Heart right ventricle (tissue), 16 donors: ENCODE measurements around the gene MICAL2. TPM values are rescaled to one million over a fixed set of nuclear protein-coding genes. Genes with fewer than 3 reads are reported as not detected.
A peak's percentile ranks its signal among the peaks of the same experiment; 100 is the strongest.

ENCODE experiments used
- ATAC-seq, 8 donors: fragments of 200-7000 bp; cut with Tn5 transposase; one replicate each; pipeline ENCODE4 v1.9.1; 2020; ENCODE audit warnings: mild to moderate bottlenecking in 8 of 8, moderate library complexity in 8 of 8, moderate number of reproducible peaks in 1 of 8
- DNase-seq, 2 donors: peaks; one replicate each; pipeline ENCODE4 v3.0.0-alpha.2; 2020
- H3K27ac ChIP-seq, 10 donors: fragments of 200-600 bp; sonication (generic) in 2 of 10; one replicate each; pipeline versions ENCODE4 v1.5.0 to v1.8.0; 2020 to 2022; ENCODE audit warnings: mild to moderate bottlenecking in 3 of 10
- H3K27me3 ChIP-seq, 7 donors: fragments of 200-600 bp; one replicate each; pipeline ENCODE4 v1.8.0; 2021 to 2022; ENCODE audit warnings: mild to moderate bottlenecking in 2 of 7
- H3K36me3 ChIP-seq, 9 donors: fragments of 200-600 bp; sonication (generic) in 1 of 9; one replicate each; pipeline versions ENCODE4 v1.5.0 to v1.8.0; 2020 to 2022; ENCODE audit warnings: mild to moderate bottlenecking in 2 of 9
- H3K4me1 ChIP-seq, 9 donors: fragments of 200-600 bp; sonication (generic) in 1 of 9; one replicate each; pipeline versions ENCODE4 v1.5.0 to v1.8.0; 2020 to 2022; ENCODE audit warnings: mild to moderate bottlenecking in 4 of 9
- H3K4me3 ChIP-seq, 10 donors: fragments of 200-600 bp; sonication (generic) in 2 of 10; one replicate each; pipeline versions ENCODE4 v1.5.0 to v1.8.0; 2020 to 2022; ENCODE audit warnings: mild to moderate bottlenecking in 7 of 10, moderate library complexity in 2 of 10
- H3K9me3 ChIP-seq, 11 donors: fragments of 200-600 bp in 10 of 11; sonication (generic) in 2 of 11; one replicate each; pipeline versions ENCODE4 v1.5.0 to v1.8.0; 2013 to 2022; ENCODE audit warnings: mild to moderate bottlenecking in 2 of 11, control low read depth in 1 of 11, moderate library complexity in 1 of 11
- CTCF ChIP-seq, 9 donors: fragments of 200-600 bp; sonication (generic) in 2 of 9; IDR thresholded peaks; one replicate each; pipeline versions ENCODE4 v1.5.0 to v1.8.0; 2021 to 2022; ENCODE audit warnings: antibody characterized with exemption in 9 of 9, mild to moderate bottlenecking in 5 of 9, moderate library complexity in 1 of 9
- WGBS, 2 donors: extraction: QIAGEN DNeasy Blood & Tissue Kit; methylation state at CpG; one replicate each; pipeline ENCODE4 v1.1.7; 2013; ENCODE audit warnings: inconsistent platforms in 1 of 2; 5-methylcytosine and 5-hydroxymethylcytosine counted together
- intact Hi-C, 10 donors: fragments of 100-400 bp; cut with DNase I; formaldehyde crosslinking; loops; one replicate each; pipeline versions ENCODE4 v1.11.1 to v1.14.2; 2022
- polyA plus RNA-seq, 2 donors: library from polyadenylated mRNA; stranded (reverse); fragments of 200-250 nt; gene quantifications; one replicate each; pipeline ENCODE4 v1.2.3, GENCODE V29; 2013
- total RNA-seq, 10 donors: library from RNA; stranded (reverse); fragmentation: NEBNext Ultra II Directional in 3 of 10; extraction: Animal tissue kit (Norgen Biotek cat#: 25700) in 3 of 10; gene quantifications; one replicate each; pipeline versions ENCODE4 v1.2.1 to v1.2.4, GENCODE V29; 2021 to 2023
- donor health status: Arrhythmogenic right ventricular cardiomyopathy.
- donor health status: ischemic (EF 13 %, LVEDD 7.1; RV severe dilation, severe dysfunction).
- donor health status: healthy with polysubstance abuse.
- donor health status: DM: no; HTN: yes; CAD: no.
- donor health status: DM: no; HTN: no; CAD: no.
- donor health status: ischemic (EF 25% LVEDD 6.9; RV normal size, moderate dysfunction).
- donor health status: ischemic (EF 25% LVEDD 5.7; RV mildly dilated, moderate dysfunction).
- donor health status: healthy.
- donor health status: DM: yes; HTN: yes; CAD: no.
- donor health status: Ischemic cardiomyopathy.
- donor health status: ischemic (EF 35%, LVEDD 5.7; RV mildly dilated, moderate dysfunction).
- donor health status: nonischemic (EF 11% LVEDD 7.7; RV severe dilation, severe dysfunction).
- donor health status: DM: yes; HTN: yes; CAD: no.
- donor health status: PGD.
- donor health status: ischemic (EF 29% LVEDD 5.4; RV normal size, mild dysfunction).
- donor health status: nonischemic (EF 23%, LVEDD 6.1; RV moderate dilation, normal function).

MICAL2 gene
- total and polyA plus RNA-seq, 12 donors, result 32.5 to 95.7 (median 70.5) TPM

- no peak for TF ChIP-seq CTCF (IDR thresholded peaks at IDR 0.05)
- peaks cover 0 to 11% (median 0%) of the 10 kb centered on the region in 9 donors for H3K36me3 ChIP-seq
- WGBS, 2 donors, result 92 to 95% methylated on average over 3 of the region's 3 CpGs
- intact Hi-C loops, result loop anchor here in 1 of 10 donors (10.0 kb wide), 1 partner anchor 50 kb away; no protein-coding TSS in a partner anchor
- no peaks in the 10 kb centered on the region for H3K9me3 ChIP-seq
- H3K4me1 ChIP-seq, result peaks cover 16 to 87% (median 62%) of the 10 kb centered on the region in 9 donors
- peak overlapping the region in 6 of 10 donors; percentile 7 to 60 (median 44) for H3K27ac ChIP-seq
- no peak for ATAC-seq
- H3K27me3 ChIP-seq, result no peaks in the 10 kb centered on the region
- no peak overlapping the region for H3K4me3 ChIP-seq
- DNase-seq, result no peak
Measured at GRCh38 chr11:12185106-12185690, 74.8 kb downstream of the MICAL2 start.

- Histone ChIP-seq H3K4me3 (no peak overlapping the region), H3K36me3 (peaks cover 0 to 14% (median 0%) of the 10 kb centered on the region in 9 donors), H3K27me3 (no peaks in the 10 kb centered on the region), H3K27ac (peak overlapping the region in 6 of 10 donors; percentile 21 to 60 (median 44)), H3K9me3 (no peaks in the 10 kb centered on the region), H3K4me1 (peaks cover 16 to 83% (median 62%) of the 10 kb centered on the region in 9 donors)
- WGBS, 2 donors, result 23 to 50% methylated on average over 4 of the region's 4 CpGs
- DNase-seq (peak in 1 of 2 donors; percentile 53), ATAC-seq (peak in 6 of 8 donors; percentile 5 to 37 (median 22))
- peak in 2 of 9 donors; percentile 14 to 17 for TF ChIP-seq CTCF (IDR thresholded peaks at IDR 0.05)
- intact Hi-C loops, result loop anchor here in 1 of 10 donors (10.0 kb wide), 1 partner anchor 49 kb away; no protein-coding TSS in a partner anchor
Measured at GRCh38 chr11:12185914-12186313, 75.5 kb downstream of the MICAL2 start.

- DNase-seq (no peak), ATAC-seq (no peak)
- WGBS, 2 donors, result 82 to 88% methylated on average over 5 of the region's 5 CpGs
- H3K27ac ChIP-seq, result peak overlapping the region in 6 of 10 donors; percentile 20 to 60 (median 48)
- TF ChIP-seq CTCF (IDR thresholded peaks at IDR 0.05), result no peak
- H3K27me3 ChIP-seq, result no peaks in the 10 kb centered on the region
- no peaks in the 10 kb centered on the region for H3K9me3 ChIP-seq
- H3K4me3 ChIP-seq, result no peak overlapping the region
- intact Hi-C loops, result loop anchor here in 1 of 10 donors (10.0 kb wide), 1 partner anchor 48 kb away; no protein-coding TSS in a partner anchor
- peaks cover 0 to 14% (median 0%) of the 10 kb centered on the region in 9 donors for H3K36me3 ChIP-seq
- peaks cover 16 to 75% (median 60%) of the 10 kb centered on the region in 9 donors for H3K4me1 ChIP-seq
Measured at GRCh38 chr11:12186701-12187100, 76.3 kb downstream of the MICAL2 start.

GRCh38 chr11:12187399-12187798, 77.0 kb downstream of the MICAL2 start:
- TF ChIP-seq CTCF (IDR thresholded peaks at IDR 0.05), result no peak
- Histone ChIP-seq H3K4me3 (no peak overlapping the region), H3K36me3 (peaks cover 0 to 14% (median 0%) of the 10 kb centered on the region in 9 donors), H3K9me3 (no peaks in the 10 kb centered on the region), H3K27me3 (no peaks in the 10 kb centered on the region), H3K27ac (peak overlapping the region in 7 of 10 donors; percentile 17 to 51 (median 41)), H3K4me1 (peaks cover 14 to 68% (median 53%) of the 10 kb centered on the region in 9 donors)
- 37 to 50% methylated on average over 8 of the region's 8 CpGs for WGBS, 2 donors
- DNase-seq (no peak), ATAC-seq (no peak)
- intact Hi-C loops, result loop anchor here in 1 of 10 donors (10.0 kb wide), 1 partner anchor 47 kb away; no protein-coding TSS in a partner anchor
